ENCODE data around the gene DDN.

DDN gene

DNA sequence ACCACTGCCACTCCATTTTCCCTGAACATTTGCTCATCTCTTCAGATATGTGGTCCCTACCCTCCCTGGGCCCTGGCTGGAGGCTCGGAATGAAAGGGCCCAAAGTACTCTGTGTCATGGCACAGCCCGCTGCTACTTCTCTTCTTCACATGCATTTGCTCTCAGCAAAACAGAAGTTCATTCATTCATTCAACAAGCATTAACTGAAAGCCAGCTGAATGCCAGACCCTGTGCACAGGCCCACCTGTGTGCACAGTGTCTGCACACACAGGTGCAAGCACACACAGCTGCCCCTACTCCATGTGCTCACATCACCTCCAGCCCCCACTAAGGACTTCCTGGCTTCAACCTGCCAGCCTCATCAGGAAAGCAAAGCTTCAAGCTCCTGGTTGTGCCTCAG, 13.3 kb downstream of the DDN start:
- Histone ChIP-seq H4K91ac (ENCODE audit: low read depth, low read length) (no peak overlapping the region), H3K4me2 (ENCODE audit: low read length) (no peak overlapping the region), H3K9me3 (ENCODE audit: insufficient read depth, low read depth, low read length) (peaks cover 7% of the 10 kb centered on the region), H3K79me1 (ENCODE audit: low read length) (no peaks in the 10 kb centered on the region), H2BK120ac (ENCODE audit: insufficient read depth, low read length, poor library complexity) (no peak overlapping the region), H2AFZ (ENCODE audit: insufficient read depth, low read length, poor library complexity) (no peak overlapping the region), H3K36me3 (ENCODE audit: control insufficient read depth in 1 of 2, insufficient read depth in 2 of 2, low read length in 2 of 2) (no peaks in the 10 kb centered on the region), H3K4me3 (ENCODE audit: low read depth, low read length) (no peak overlapping the region), H3K18ac (ENCODE audit: low read length) (no peak overlapping the region), H2BK12ac (ENCODE audit: low read length) (no peak overlapping the region), H3K9ac (ENCODE audit: low read length) (no peak overlapping the region), H4K8ac (ENCODE audit: low read depth, low read length) (no peak overlapping the region), H3K27ac (ENCODE audit: low read depth, low read length) (no peak overlapping the region), H3K14ac (ENCODE audit: low read length) (no peak overlapping the region), H4K12ac (ENCODE audit: low read depth, low read length) (no peak overlapping the region), H3K4ac (ENCODE audit: low read depth, low read length) (no peak overlapping the region), H3K79me2 (ENCODE audit: control insufficient read depth, insufficient read depth, low read length, poor library complexity) (no peaks in the 10 kb centered on the region), H3K4me1 (ENCODE audit: control insufficient read depth in 1 of 2, insufficient read depth in 2 of 2, low read length in 2 of 2) (peaks cover 6% of the 10 kb centered on the region in 2 experiments), H2BK5ac (ENCODE audit: low read depth, low read length, poor library complexity) (no peak overlapping the region), H2AK5ac (ENCODE audit: low read length) (no peak overlapping the region), H3K27me3 (ENCODE audit: insufficient read depth, low read length) (peaks cover 43% of the 10 kb centered on the region), H3K23ac (ENCODE audit: low read length) (no peak overlapping the region)
- no CpG with 5 or more reads among the region's 2 CpGs for WGBS (ENCODE audit: extremely low coverage, insufficient coverage, insufficient read length)
- DNase-seq: no peak

GRCh38 chr12:48985475-48985897, 13.7 kb downstream of the DDN start:
- peaks cover 8 to 10% of the 10 kb centered on the region in 2 experiments for H3K4me1 ChIP-seq (ENCODE audit: control insufficient read depth in 1 of 2, insufficient read depth in 2 of 2, low read length in 2 of 2)
- no peaks in the 10 kb centered on the region for H3K36me3 ChIP-seq (ENCODE audit: control insufficient read depth in 1 of 2, insufficient read depth in 2 of 2, low read length in 2 of 2)
- H3K4me3 ChIP-seq (ENCODE audit: low read depth, low read length): no peak overlapping the region
- H4K91ac ChIP-seq (ENCODE audit: low read depth, low read length): no peak overlapping the region
- no peak overlapping the region for H3K4me2 ChIP-seq (ENCODE audit: low read length)
- H4K8ac ChIP-seq (ENCODE audit: low read depth, low read length): no peak overlapping the region
- no peak overlapping the region for H2AFZ ChIP-seq (ENCODE audit: insufficient read depth, low read length, poor library complexity)
- no peaks in the 10 kb centered on the region for H3K79me2 ChIP-seq (ENCODE audit: control insufficient read depth, insufficient read depth, low read length, poor library complexity)
- H3K18ac ChIP-seq (ENCODE audit: low read length): no peak overlapping the region
- H2BK12ac ChIP-seq (ENCODE audit: low read length): no peak overlapping the region
- H2BK5ac ChIP-seq (ENCODE audit: low read depth, low read length, poor library complexity): no peak overlapping the region
- H3K79me1 ChIP-seq (ENCODE audit: low read length): no peaks in the 10 kb centered on the region
- WGBS (ENCODE audit: extremely low coverage, insufficient coverage, insufficient read length): no CpG with 5 or more reads among the region's 10 CpGs
- H3K27ac ChIP-seq (ENCODE audit: low read depth, low read length): no peak overlapping the region
- H3K9ac ChIP-seq (ENCODE audit: low read length): no peak overlapping the region
- H3K27me3 ChIP-seq (ENCODE audit: insufficient read depth, low read length): peaks cover 48% of the 10 kb centered on the region
- DNase-seq: no peak
- no peak overlapping the region for H3K23ac ChIP-seq (ENCODE audit: low read length)
- no peak overlapping the region for H3K14ac ChIP-seq (ENCODE audit: low read length)
- H3K4ac ChIP-seq (ENCODE audit: low read depth, low read length): no peak overlapping the region
- H4K12ac ChIP-seq (ENCODE audit: low read depth, low read length): no peak overlapping the region
- no peak overlapping the region for H2AK5ac ChIP-seq (ENCODE audit: low read length)
- no peak overlapping the region for H2BK120ac ChIP-seq (ENCODE audit: insufficient read depth, low read length, poor library complexity)
- H3K9me3 ChIP-seq (ENCODE audit: insufficient read depth, low read depth, low read length): peaks cover 8% of the 10 kb centered on the region

GRCh38 chr12:48982397-48983080, 16.6 kb downstream of the DDN start:
- Histone ChIP-seq H3K14ac (ENCODE audit: low read length) (no peak overlapping the region), H2BK12ac (ENCODE audit: low read length) (no peak overlapping the region), H3K9me3 (ENCODE audit: insufficient read depth, low read depth, low read length) (peaks cover 11% of the 10 kb centered on the region), H3K4ac (ENCODE audit: low read depth, low read length) (no peak overlapping the region), H3K27ac (ENCODE audit: low read depth, low read length) (no peak overlapping the region), H3K36me3 (ENCODE audit: control insufficient read depth in 1 of 2, insufficient read depth in 2 of 2, low read length in 2 of 2) (no peaks in the 10 kb centered on the region), H4K12ac (ENCODE audit: low read depth, low read length) (no peak overlapping the region), H3K4me2 (ENCODE audit: low read length) (no peak overlapping the region), H3K4me3 (ENCODE audit: low read depth, low read length) (no peak overlapping the region), H2BK5ac (ENCODE audit: low read depth, low read length, poor library complexity) (no peak overlapping the region), H2AFZ (ENCODE audit: insufficient read depth, low read length, poor library complexity) (no peak overlapping the region), H4K8ac (ENCODE audit: low read depth, low read length) (no peak overlapping the region), H3K27me3 (ENCODE audit: insufficient read depth, low read length) (peaks cover 77% of the 10 kb centered on the region), H3K23ac (ENCODE audit: low read length) (no peak overlapping the region), H3K18ac (ENCODE audit: low read length) (no peak overlapping the region), H2BK120ac (ENCODE audit: insufficient read depth, low read length, poor library complexity) (no peak overlapping the region), H3K79me2 (ENCODE audit: control insufficient read depth, insufficient read depth, low read length, poor library complexity) (no peaks in the 10 kb centered on the region), H3K4me1 (ENCODE audit: control insufficient read depth in 1 of 2, insufficient read depth in 2 of 2, low read length in 2 of 2) (peaks cover 24 to 32% of the 10 kb centered on the region in 2 experiments), H2AK5ac (ENCODE audit: low read length) (no peak overlapping the region), H3K9ac (ENCODE audit: low read length) (no peak overlapping the region), H4K91ac (ENCODE audit: low read depth, low read length) (no peak overlapping the region), H3K79me1 (ENCODE audit: low read length) (no peaks in the 10 kb centered on the region)
- no CpG with 5 or more reads among the region's 6 CpGs for whole genome bisulfite sequencing (ENCODE audit: extremely low coverage, insufficient coverage, insufficient read length)
- no peak for DNase-seq

- DNase-seq: no peak
- no peak overlapping the region for H4K91ac ChIP-seq (ENCODE audit: low read depth, low read length)
- H3K4me1 ChIP-seq (ENCODE audit: control insufficient read depth in 1 of 2, insufficient read depth in 2 of 2, low read length in 2 of 2): peaks cover 24 to 35% of the 10 kb centered on the region in 2 experiments
- no peak overlapping the region for H3K18ac ChIP-seq (ENCODE audit: low read length)
- no peak overlapping the region for H2AFZ ChIP-seq (ENCODE audit: insufficient read depth, low read length, poor library complexity)
- H3K79me1 ChIP-seq (ENCODE audit: low read length): no peaks in the 10 kb centered on the region
- H3K4ac ChIP-seq (ENCODE audit: low read depth, low read length): no peak overlapping the region
- no peak overlapping the region for H2BK120ac ChIP-seq (ENCODE audit: insufficient read depth, low read length, poor library complexity)
- H3K36me3 ChIP-seq (ENCODE audit: control insufficient read depth in 1 of 2, insufficient read depth in 2 of 2, low read length in 2 of 2): no peaks in the 10 kb centered on the region
- no peak overlapping the region for H3K9ac ChIP-seq (ENCODE audit: low read length)
- H3K27ac ChIP-seq (ENCODE audit: low read depth, low read length): no peak overlapping the region
- no peak overlapping the region for H3K23ac ChIP-seq (ENCODE audit: low read length)
- H3K27me3 ChIP-seq (ENCODE audit: insufficient read depth, low read length): peaks cover 81% of the 10 kb centered on the region
- no peak overlapping the region for H2BK5ac ChIP-seq (ENCODE audit: low read depth, low read length, poor library complexity)
- no peak overlapping the region for H3K4me3 ChIP-seq (ENCODE audit: low read depth, low read length)
- WGBS (ENCODE audit: extremely low coverage, insufficient coverage, insufficient read length): no CpG with 5 or more reads among the region's 13 CpGs
- no peak overlapping the region for H4K8ac ChIP-seq (ENCODE audit: low read depth, low read length)
- no peaks in the 10 kb centered on the region for H3K79me2 ChIP-seq (ENCODE audit: control insufficient read depth, insufficient read depth, low read length, poor library complexity)
- no peak overlapping the region for H4K12ac ChIP-seq (ENCODE audit: low read depth, low read length)
- H2BK12ac ChIP-seq (ENCODE audit: low read length): no peak overlapping the region
- H3K4me2 ChIP-seq (ENCODE audit: low read length): no peak overlapping the region
- no peak overlapping the region for H2AK5ac ChIP-seq (ENCODE audit: low read length)
- H3K9me3 ChIP-seq (ENCODE audit: insufficient read depth, low read depth, low read length): peaks cover 11% of the 10 kb centered on the region
- H3K14ac ChIP-seq (ENCODE audit: low read length): no peak overlapping the region
Observed at GRCh38 chr12:48981757-48982157, 17.4 kb downstream of the DDN start.

Data from trophoblast cell (in vitro differentiated cells and primary cell).